H1 (cell line): ENCODE measurements around the gene ENO4. TPM values are rescaled to one million over a fixed set of nuclear protein-coding genes. Genes with fewer than 3 reads are reported as not detected.

ENCODE experiments used
- polyA plus RNA-seq, 7 experiments: library from polyadenylated mRNA; depleted of rRNA in 3 of 7; stranded (reverse) in 5 of 7; unstranded in 2 of 7; fragments of >200 nt in 5 of 7; fragments of 200-250 nt in 2 of 7; gene quantifications; 1 replicate in 5 of 7; 2 replicates in 1 of 7; 4 replicates in 1 of 7; pipeline versions ENCODE4 v1.2.1 to v1.2.3, GENCODE V29; 2011 to 2013; ENCODE audit warnings: missing spikeins in 2 of 7, mixed read lengths in 2 of 7
- total RNA-seq: library from RNA; stranded (reverse); fragmentation: NEBNext Ultra II Directional; extraction: Animal tissue kit (Norgen Biotek cat#: 25700); gene quantifications from 2 replicates; pipeline ENCODE4 v1.2.1, GENCODE V29; 2021
- TF ChIP-seq, protein P1 (sequence below), 3 experiments: IDR thresholded peaks; 1 replicate in 2 of 3; 2 replicates in 1 of 3; pipeline versions ENCODE4 v1.5.1 to v1.6.1; 2011; ENCODE audit warnings: low read length in 3 of 3, mild to moderate bottlenecking in 3 of 3, inconsistent platforms in 2 of 3, low read depth in 1 of 3, moderate library complexity in 1 of 3; ENCODE audit not compliant: insufficient read depth in 1 of 3; ENCODE audit errors: control extremely low read depth in 1 of 3

Gene ENO4
- total and polyA plus RNA-seq, 2 of the 8 experiments (the other 6 are each of a cell fraction or from before 2014, with no cell fraction given) = 0.77 TPM; not detected in 1

- TF ChIP-seq, protein P1, sequence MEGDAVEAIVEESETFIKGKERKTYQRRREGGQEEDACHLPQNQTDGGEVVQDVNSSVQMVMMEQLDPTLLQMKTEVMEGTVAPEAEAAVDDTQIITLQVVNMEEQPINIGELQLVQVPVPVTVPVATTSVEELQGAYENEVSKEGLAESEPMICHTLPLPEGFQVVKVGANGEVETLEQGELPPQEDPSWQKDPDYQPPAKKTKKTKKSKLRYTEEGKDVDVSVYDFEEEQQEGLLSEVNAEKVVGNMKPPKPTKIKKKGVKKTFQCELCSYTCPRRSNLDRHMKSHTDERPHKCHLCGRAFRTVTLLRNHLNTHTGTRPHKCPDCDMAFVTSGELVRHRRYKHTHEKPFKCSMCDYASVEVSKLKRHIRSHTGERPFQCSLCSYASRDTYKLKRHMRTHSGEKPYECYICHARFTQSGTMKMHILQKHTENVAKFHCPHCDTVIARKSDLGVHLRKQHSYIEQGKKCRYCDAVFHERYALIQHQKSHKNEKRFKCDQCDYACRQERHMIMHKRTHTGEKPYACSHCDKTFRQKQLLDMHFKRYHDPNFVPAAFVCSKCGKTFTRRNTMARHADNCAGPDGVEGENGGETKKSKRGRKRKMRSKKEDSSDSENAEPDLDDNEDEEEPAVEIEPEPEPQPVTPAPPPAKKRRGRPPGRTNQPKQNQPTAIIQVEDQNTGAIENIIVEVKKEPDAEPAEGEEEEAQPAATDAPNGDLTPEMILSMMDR (IDR thresholded peaks at IDR 0.05; ENCODE audit: control extremely low read depth in 1 of 3, insufficient read depth in 1 of 3, low read depth in 1 of 3, low read length in 3 of 3) = peak; percentile 52 to 82 (median 62)
- TF ChIP-seq, all 59 proteins: peak for 4
These were observed 39.7 kb upstream of the ENO4 start (continued) for GRCh38 chr10:116809483-116810119.
